ENCODE results near the gene CCDC85A.

DNA sequence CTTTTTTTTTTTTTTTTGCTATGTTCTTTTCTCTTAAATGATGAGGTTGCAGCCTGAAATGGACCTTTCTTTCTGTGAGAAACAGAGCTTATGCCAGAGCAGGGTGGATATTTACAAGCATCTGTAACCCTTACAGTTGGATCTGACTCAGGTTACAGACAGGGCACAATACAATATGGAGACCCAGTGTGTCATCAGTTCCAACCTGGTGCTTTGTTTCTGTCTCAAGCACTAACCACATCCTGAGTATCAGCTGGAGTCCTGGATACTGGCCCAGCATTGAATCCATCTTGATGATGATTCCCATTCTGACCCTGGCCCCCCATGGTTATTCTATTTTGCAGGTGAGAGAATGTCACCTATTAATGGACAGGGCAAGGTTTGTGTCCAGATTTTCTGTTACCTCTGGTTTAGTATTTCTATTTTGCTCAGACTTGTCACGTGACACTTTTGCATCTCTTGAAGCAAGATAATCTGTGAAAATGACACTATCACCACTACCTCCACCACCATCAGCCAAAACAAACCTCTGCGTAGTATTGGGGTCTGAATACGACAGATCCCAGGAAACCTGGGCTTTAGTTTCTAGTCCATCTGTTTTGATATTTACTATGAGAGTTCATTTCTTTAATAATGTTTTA lies 174.0 kb downstream of the CCDC85A start:
- TF ChIP-seq, protein P1, sequence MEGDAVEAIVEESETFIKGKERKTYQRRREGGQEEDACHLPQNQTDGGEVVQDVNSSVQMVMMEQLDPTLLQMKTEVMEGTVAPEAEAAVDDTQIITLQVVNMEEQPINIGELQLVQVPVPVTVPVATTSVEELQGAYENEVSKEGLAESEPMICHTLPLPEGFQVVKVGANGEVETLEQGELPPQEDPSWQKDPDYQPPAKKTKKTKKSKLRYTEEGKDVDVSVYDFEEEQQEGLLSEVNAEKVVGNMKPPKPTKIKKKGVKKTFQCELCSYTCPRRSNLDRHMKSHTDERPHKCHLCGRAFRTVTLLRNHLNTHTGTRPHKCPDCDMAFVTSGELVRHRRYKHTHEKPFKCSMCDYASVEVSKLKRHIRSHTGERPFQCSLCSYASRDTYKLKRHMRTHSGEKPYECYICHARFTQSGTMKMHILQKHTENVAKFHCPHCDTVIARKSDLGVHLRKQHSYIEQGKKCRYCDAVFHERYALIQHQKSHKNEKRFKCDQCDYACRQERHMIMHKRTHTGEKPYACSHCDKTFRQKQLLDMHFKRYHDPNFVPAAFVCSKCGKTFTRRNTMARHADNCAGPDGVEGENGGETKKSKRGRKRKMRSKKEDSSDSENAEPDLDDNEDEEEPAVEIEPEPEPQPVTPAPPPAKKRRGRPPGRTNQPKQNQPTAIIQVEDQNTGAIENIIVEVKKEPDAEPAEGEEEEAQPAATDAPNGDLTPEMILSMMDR (conservative IDR thresholded peaks at IDR 0.05; ENCODE audit: low read depth, low read length) = no peak
- TF ChIP-seq MAFK (IDR thresholded peaks at IDR 0.05; ENCODE audit: low read depth, low read length) (no peak), RCOR1 (IDR thresholded peaks at IDR 0.05; ENCODE audit: insufficient replicate concordance, low read length) (no peak), POLR2A (IDR thresholded peaks at IDR 0.05; ENCODE audit: low read depth, low read length) (no peak), CHD1 (IDR thresholded peaks at IDR 0.05; ENCODE audit: low read depth, low read length) (no peak), FOS (IDR thresholded peaks at IDR 0.05; ENCODE audit: low read depth, low read length) (no peak), SMC3 (IDR thresholded peaks at IDR 0.05; ENCODE audit: low read depth, low read length) (no peak), RFX5 (IDR thresholded peaks at IDR 0.05; ENCODE audit: low read depth, low read length) (no peak)
- TF ChIP-seq, protein P2, sequence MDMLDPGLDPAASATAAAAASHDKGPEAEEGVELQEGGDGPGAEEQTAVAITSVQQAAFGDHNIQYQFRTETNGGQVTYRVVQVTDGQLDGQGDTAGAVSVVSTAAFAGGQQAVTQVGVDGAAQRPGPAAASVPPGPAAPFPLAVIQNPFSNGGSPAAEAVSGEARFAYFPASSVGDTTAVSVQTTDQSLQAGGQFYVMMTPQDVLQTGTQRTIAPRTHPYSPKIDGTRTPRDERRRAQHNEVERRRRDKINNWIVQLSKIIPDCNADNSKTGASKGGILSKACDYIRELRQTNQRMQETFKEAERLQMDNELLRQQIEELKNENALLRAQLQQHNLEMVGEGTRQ (IDR thresholded peaks at IDR 0.05; ENCODE audit: low read depth, low read length) = no peak
- TF ChIP-seq, protein P3, sequence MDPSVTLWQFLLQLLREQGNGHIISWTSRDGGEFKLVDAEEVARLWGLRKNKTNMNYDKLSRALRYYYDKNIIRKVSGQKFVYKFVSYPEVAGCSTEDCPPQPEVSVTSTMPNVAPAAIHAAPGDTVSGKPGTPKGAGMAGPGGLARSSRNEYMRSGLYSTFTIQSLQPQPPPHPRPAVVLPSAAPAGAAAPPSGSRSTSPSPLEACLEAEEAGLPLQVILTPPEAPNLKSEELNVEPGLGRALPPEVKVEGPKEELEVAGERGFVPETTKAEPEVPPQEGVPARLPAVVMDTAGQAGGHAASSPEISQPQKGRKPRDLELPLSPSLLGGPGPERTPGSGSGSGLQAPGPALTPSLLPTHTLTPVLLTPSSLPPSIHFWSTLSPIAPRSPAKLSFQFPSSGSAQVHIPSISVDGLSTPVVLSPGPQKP (IDR thresholded peaks at IDR 0.05; ENCODE audit: borderline replicate concordance, low read depth, low read length) = no peak

All from IMR-90 (cell line).